ENCODE measurements around the gene SIX2.

- no peak for TF ChIP-seq CTCF (IDR thresholded peaks at IDR 0.05)
- TF ChIP-seq EZH2 (IDR thresholded peaks at IDR 0.05; ENCODE audit: borderline replicate concordance, insufficient read depth, low read depth, low read length, poor library complexity, severe bottlenecking) = no peak
Observed at GRCh38 chr2:44975571-44976450, 33.4 kb downstream of the SIX2 start.
